ENCODE data around the gene SETBP1.

SETBP1 gene

GRCh38 chr18:44841752-44842587, 161.3 kb downstream of the SETBP1 start:
- no peak for DNase-seq (ENCODE audit: low spot score)

- DNase-seq (ENCODE audit: low spot score), result no peak
Observed at GRCh38 chr18:44842588-44843412, 162.1 kb downstream of the SETBP1 start.

- DNase-seq (ENCODE audit: low spot score), result no peak
Observed at GRCh38 chr18:44844486-44844885, 163.8 kb downstream of the SETBP1 start.

- no peak for DNase-seq (ENCODE audit: low spot score)
Observed at GRCh38 chr18:44846450-44846849, 165.8 kb downstream of the SETBP1 start.

GRCh38 chr18:44848644-44849335, 168.1 kb downstream of the SETBP1 start:
- DNase-seq (ENCODE audit: low spot score), result no peak

GRCh38 chr18:44849361-44849760, 168.7 kb downstream of the SETBP1 start:
- no peak for DNase-seq (ENCODE audit: low spot score)

- no peak for DNase-seq (ENCODE audit: low spot score)
Observed at GRCh38 chr18:44850001-44850400, 169.3 kb downstream of the SETBP1 start.

GRCh38 chr18:44851856-44852621, 171.4 kb downstream of the SETBP1 start:
- DNase-seq (ENCODE audit: low spot score), result no peak

GRCh38 chr18:44852818-44853217, 172.1 kb downstream of the SETBP1 start:
- no peak for DNase-seq (ENCODE audit: low spot score)

GRCh38 chr18:44853430-44853829, 172.7 kb downstream of the SETBP1 start:
- DNase-seq (ENCODE audit: low spot score), result no peak

- no peak for DNase-seq (ENCODE audit: low spot score)
Observed at GRCh38 chr18:44855681-44856080, 175.0 kb downstream of the SETBP1 start.

GRCh38 chr18:44856157-44856556, 175.5 kb downstream of the SETBP1 start:
- DNase-seq (ENCODE audit: low spot score), result no peak

- no peak for DNase-seq (ENCODE audit: low spot score)
Observed at GRCh38 chr18:44857081-44857480, 176.4 kb downstream of the SETBP1 start.

GRCh38 chr18:44857744-44858491, 177.2 kb downstream of the SETBP1 start:
- no peak for DNase-seq (ENCODE audit: low spot score)

- DNase-seq (ENCODE audit: low spot score), result no peak
Observed at GRCh38 chr18:44859263-44859662, 178.6 kb downstream of the SETBP1 start.

GRCh38 chr18:44859751-44860439, 179.2 kb downstream of the SETBP1 start:
- no peak for DNase-seq (ENCODE audit: low spot score)

- no peak for DNase-seq (ENCODE audit: low spot score)
Observed at GRCh38 chr18:44862112-44862511, 181.4 kb downstream of the SETBP1 start.

- no peak for DNase-seq (ENCODE audit: low spot score)
Observed at GRCh38 chr18:44866103-44866502, 185.4 kb downstream of the SETBP1 start.

- DNase-seq (ENCODE audit: low spot score), result no peak
Observed at GRCh38 chr18:44869533-44869932, 188.8 kb downstream of the SETBP1 start.
